GM12878 (cell line): ENCODE data around the gene COPS6. TPM values are rescaled to one million over a fixed set of nuclear protein-coding genes. Genes with fewer than 3 reads are reported as not detected.

Experiments
- BACH1 ChIP-seq: fragments of 450-650 bp; IDR thresholded peaks from 2 replicates; pipeline ENCODE4 v1.6.1; 2017; ENCODE audit warnings: mild to moderate bottlenecking, borderline replicate concordance
- CHD2 ChIP-seq: IDR thresholded peaks from 2 replicates; pipeline ENCODE4 v1.6.1; 2011; ENCODE audit warnings: low read depth, low read length, improper control_type of control experiment, borderline replicate concordance
- EP300 ChIP-seq, 2 experiments: fragments of 150-350 bp in 1 of 2; IDR thresholded peaks; 2 replicates each; pipeline ENCODE4 v1.6.1; 2011 to 2012; ENCODE audit warnings: low read depth in 2 of 2, low read length in 2 of 2, borderline replicate concordance in 1 of 2, improper control_type of control experiment in 1 of 2, inconsistent platforms in 1 of 2; ENCODE audit not compliant: control insufficient read depth in 1 of 2
- FOS ChIP-seq: IDR thresholded peaks from 3 replicates; pipeline ENCODE4 v1.6.1; 2011; ENCODE audit warnings: borderline replicate concordance; ENCODE audit not compliant: insufficient read length; ENCODE audit errors: extremely low read depth
- NR2C1 ChIP-seq: fragments of 450-650 bp; IDR thresholded peaks from 2 replicates; pipeline ENCODE4 v1.6.1; 2017; ENCODE audit warnings: antibody characterized with exemption, mild to moderate bottlenecking, moderate library complexity
- PML ChIP-seq: IDR thresholded peaks from 2 replicates; pipeline ENCODE4 v1.6.1; 2012; ENCODE audit warnings: low read length, inconsistent platforms
- ZZZ3 ChIP-seq: IDR thresholded peaks from 2 replicates; pipeline ENCODE4 v1.6.1; 2011; ENCODE audit warnings: low read depth; ENCODE audit not compliant: control insufficient read depth, insufficient read length
- polyA plus RNA-seq, 11 experiments: library from polyadenylated mRNA; depleted of rRNA in 4 of 11; unstranded in 6 of 11; stranded (reverse) in 5 of 11; fragments of >200 nt; fragmentation: Nextera tagmentation in 4 of 11; fragmentation: Illumina TruSeq in 1 of 11; extraction: Ambion mirVana in 4 of 11; extraction: Trizol in 1 of 11; gene quantifications; 1 replicate in 1 of 11; 2 replicates in 10 of 11; pipeline versions ENCODE4 v1.2.1 to v1.2.3, GENCODE V29; 2011 to 2016; ENCODE audit warnings: inconsistent platforms in 2 of 11, missing spikeins in 2 of 11, low read depth in 1 of 11
- total RNA-seq, 4 experiments: library from RNA; depleted of rRNA in 3 of 4; stranded (reverse); fragments of >200 nt in 3 of 4; fragmentation: Illumina TruSeq in 1 of 4; extraction: Trizol in 1 of 4; gene quantifications; 2 replicates each; pipeline versions ENCODE4 v1.2.1 to v1.2.3, GENCODE V29; 2013 to 2021
- TF ChIP-seq, protein P1 (sequence below): IDR thresholded peaks from 2 replicates; pipeline ENCODE4 v1.6.1; 2012; ENCODE audit warnings: low read depth, low read length, improper control_type of control experiment
- TF ChIP-seq, protein P2 (sequence below): IDR thresholded peaks from 2 replicates; pipeline ENCODE4 v1.6.1; 2011; ENCODE audit warnings: borderline replicate concordance, low read depth, mild to moderate bottlenecking, moderate library complexity, mixed read lengths, low read length; ENCODE audit not compliant: insufficient read depth; ENCODE audit errors: extremely low read length
- TF ChIP-seq, protein P3 (sequence below): fragments of 450-650 bp; IDR thresholded peaks from 2 replicates; pipeline ENCODE4 v1.6.1; 2016; ENCODE audit warnings: mild to moderate bottlenecking
- TF ChIP-seq, protein P4 (sequence below): fragments of 150-350 bp; IDR thresholded peaks from 2 replicates; pipeline ENCODE4 v1.6.1; 2016; ENCODE audit warnings: low read depth, low read length
- TF ChIP-seq, protein P5 (sequence below): fragments of 450-650 bp; formaldehyde crosslinking; IDR thresholded peaks from 2 replicates; pipeline ENCODE4 v1.4.0; 2020; ENCODE audit warnings: mild to moderate bottlenecking, moderate library complexity
- TF ChIP-seq, protein P6 (sequence below): IDR thresholded peaks from 2 replicates; pipeline ENCODE4 v1.6.1; 2012; ENCODE audit warnings: mild to moderate bottlenecking, low read depth, low read length

The COPS6 gene
- total and polyA plus RNA-seq, 10 of the 15 experiments (the other 5 are each of a cell fraction or from before 2014, with no cell fraction given), result 28.5 to 182 (median 81.5) TPM

DNA sequence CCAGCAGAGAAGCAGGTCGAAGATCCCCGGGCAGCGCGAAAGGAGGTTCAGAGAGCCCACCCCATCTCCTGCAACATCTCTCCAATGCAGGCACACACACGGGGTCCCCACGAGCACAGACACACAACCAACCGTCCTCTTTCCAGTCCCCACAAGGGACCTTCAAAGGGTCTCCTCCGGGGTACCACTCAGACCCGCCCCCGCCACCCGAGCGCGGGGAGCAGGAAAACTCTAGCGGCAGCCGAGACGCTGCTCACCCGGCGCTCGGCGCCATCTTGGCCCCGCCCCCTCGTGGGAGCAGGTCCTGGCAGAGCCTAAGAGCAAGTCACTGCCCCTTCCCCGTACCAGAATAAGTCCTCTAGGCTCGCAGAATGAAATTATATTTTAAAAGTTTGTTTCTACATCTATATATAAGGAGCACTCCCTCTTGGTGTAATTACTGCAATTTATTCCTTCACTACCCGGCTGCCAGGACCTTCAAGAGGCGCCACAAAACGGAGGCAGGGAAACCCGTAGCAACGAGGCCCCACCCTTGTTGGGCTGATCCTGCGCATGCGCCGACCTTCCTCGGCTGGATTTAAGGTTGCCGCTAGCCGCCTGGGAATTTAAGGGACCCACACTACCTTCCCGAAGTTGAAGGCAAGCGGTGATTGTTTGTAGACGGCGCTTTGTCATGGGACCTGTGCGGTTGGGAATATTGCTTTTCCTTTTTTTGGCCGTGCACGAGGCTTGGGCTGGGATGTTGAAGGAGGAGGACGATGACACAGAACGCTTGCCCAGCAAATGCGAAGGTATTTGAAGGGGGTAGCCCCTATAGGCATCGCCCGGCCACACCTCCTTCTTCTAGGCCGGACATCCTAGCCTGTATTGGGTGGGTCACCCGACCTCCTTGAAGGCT is 30.6 kb downstream of the COPS6 start, which contains the start of the genes CNPY4 and TAF6 (continued):
- TF ChIP-seq, protein P1, sequence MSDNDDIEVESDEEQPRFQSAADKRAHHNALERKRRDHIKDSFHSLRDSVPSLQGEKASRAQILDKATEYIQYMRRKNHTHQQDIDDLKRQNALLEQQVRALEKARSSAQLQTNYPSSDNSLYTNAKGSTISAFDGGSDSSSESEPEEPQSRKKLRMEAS, result peak; percentile 83; the same call in 1 of the 2 replicates
- TF ChIP-seq FOS, result no peak
- TF ChIP-seq CHD2, result peak; percentile 43; the same call in 1 of the 2 replicates
- peak; percentile 68 for TF ChIP-seq BACH1
- no peak for TF ChIP-seq ZZZ3
- TF ChIP-seq PML, result peak; percentile 80; the same call in 1 of the 2 replicates
- TF ChIP-seq, protein P2, sequence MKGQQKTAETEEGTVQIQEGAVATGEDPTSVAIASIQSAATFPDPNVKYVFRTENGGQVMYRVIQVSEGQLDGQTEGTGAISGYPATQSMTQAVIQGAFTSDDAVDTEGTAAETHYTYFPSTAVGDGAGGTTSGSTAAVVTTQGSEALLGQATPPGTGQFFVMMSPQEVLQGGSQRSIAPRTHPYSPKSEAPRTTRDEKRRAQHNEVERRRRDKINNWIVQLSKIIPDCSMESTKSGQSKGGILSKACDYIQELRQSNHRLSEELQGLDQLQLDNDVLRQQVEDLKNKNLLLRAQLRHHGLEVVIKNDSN, result no peak
- TF ChIP-seq NR2C1, result no peak
- peak in 1 of 2 experiments; percentile 47; a peak in 1 of 4 replicates for TF ChIP-seq EP300 (IDR thresholded peaks at IDR 0.05; ENCODE audit: borderline replicate concordance in 1 of 2, control insufficient read depth in 1 of 2, low read depth in 2 of 2, low read length in 2 of 2)
- TF ChIP-seq, protein P3, sequence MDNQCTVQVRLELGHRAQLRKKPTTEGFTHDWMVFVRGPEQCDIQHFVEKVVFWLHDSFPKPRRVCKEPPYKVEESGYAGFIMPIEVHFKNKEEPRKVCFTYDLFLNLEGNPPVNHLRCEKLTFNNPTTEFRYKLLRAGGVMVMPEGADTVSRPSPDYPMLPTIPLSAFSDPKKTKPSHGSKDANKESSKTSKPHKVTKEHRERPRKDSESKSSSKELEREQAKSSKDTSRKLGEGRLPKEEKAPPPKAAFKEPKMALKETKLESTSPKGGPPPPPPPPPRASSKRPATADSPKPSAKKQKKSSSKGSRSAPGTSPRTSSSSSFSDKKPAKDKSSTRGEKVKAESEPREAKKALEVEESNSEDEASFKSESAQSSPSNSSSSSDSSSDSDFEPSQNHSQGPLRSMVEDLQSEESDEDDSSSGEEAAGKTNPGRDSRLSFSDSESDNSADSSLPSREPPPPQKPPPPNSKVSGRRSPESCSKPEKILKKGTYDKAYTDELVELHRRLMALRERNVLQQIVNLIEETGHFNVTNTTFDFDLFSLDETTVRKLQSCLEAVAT, result peak; percentile 64
- TF ChIP-seq, protein P4, sequence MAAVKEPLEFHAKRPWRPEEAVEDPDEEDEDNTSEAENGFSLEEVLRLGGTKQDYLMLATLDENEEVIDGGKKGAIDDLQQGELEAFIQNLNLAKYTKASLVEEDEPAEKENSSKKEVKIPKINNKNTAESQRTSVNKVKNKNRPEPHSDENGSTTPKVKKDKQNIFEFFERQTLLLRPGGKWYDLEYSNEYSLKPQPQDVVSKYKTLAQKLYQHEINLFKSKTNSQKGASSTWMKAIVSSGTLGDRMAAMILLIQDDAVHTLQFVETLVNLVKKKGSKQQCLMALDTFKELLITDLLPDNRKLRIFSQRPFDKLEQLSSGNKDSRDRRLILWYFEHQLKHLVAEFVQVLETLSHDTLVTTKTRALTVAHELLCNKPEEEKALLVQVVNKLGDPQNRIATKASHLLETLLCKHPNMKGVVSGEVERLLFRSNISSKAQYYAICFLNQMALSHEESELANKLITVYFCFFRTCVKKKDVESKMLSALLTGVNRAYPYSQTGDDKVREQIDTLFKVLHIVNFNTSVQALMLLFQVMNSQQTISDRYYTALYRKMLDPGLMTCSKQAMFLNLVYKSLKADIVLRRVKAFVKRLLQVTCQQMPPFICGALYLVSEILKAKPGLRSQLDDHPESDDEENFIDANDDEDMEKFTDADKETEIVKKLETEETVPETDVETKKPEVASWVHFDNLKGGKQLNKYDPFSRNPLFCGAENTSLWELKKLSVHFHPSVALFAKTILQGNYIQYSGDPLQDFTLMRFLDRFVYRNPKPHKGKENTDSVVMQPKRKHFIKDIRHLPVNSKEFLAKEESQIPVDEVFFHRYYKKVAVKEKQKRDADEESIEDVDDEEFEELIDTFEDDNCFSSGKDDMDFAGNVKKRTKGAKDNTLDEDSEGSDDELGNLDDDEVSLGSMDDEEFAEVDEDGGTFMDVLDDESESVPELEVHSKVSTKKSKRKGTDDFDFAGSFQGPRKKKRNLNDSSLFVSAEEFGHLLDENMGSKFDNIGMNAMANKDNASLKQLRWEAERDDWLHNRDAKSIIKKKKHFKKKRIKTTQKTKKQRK, result no peak
- TF ChIP-seq, protein P5, sequence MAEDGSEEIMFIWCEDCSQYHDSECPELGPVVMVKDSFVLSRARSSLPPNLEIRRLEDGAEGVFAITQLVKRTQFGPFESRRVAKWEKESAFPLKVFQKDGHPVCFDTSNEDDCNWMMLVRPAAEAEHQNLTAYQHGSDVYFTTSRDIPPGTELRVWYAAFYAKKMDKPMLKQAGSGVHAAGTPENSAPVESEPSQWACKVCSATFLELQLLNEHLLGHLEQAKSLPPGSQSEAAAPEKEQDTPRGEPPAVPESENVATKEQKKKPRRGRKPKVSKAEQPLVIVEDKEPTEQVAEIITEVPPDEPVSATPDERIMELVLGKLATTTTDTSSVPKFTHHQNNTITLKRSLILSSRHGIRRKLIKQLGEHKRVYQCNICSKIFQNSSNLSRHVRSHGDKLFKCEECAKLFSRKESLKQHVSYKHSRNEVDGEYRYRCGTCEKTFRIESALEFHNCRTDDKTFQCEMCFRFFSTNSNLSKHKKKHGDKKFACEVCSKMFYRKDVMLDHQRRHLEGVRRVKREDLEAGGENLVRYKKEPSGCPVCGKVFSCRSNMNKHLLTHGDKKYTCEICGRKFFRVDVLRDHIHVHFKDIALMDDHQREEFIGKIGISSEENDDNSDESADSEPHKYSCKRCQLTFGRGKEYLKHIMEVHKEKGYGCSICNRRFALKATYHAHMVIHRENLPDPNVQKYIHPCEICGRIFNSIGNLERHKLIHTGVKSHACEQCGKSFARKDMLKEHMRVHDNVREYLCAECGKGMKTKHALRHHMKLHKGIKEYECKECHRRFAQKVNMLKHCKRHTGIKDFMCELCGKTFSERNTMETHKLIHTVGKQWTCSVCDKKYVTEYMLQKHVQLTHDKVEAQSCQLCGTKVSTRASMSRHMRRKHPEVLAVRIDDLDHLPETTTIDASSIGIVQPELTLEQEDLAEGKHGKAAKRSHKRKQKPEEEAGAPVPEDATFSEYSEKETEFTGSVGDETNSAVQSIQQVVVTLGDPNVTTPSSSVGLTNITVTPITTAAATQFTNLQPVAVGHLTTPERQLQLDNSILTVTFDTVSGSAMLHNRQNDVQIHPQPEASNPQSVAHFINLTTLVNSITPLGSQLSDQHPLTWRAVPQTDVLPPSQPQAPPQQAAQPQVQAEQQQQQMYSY (CRISPR knock-in tag), result no peak
- TF ChIP-seq, protein P6, sequence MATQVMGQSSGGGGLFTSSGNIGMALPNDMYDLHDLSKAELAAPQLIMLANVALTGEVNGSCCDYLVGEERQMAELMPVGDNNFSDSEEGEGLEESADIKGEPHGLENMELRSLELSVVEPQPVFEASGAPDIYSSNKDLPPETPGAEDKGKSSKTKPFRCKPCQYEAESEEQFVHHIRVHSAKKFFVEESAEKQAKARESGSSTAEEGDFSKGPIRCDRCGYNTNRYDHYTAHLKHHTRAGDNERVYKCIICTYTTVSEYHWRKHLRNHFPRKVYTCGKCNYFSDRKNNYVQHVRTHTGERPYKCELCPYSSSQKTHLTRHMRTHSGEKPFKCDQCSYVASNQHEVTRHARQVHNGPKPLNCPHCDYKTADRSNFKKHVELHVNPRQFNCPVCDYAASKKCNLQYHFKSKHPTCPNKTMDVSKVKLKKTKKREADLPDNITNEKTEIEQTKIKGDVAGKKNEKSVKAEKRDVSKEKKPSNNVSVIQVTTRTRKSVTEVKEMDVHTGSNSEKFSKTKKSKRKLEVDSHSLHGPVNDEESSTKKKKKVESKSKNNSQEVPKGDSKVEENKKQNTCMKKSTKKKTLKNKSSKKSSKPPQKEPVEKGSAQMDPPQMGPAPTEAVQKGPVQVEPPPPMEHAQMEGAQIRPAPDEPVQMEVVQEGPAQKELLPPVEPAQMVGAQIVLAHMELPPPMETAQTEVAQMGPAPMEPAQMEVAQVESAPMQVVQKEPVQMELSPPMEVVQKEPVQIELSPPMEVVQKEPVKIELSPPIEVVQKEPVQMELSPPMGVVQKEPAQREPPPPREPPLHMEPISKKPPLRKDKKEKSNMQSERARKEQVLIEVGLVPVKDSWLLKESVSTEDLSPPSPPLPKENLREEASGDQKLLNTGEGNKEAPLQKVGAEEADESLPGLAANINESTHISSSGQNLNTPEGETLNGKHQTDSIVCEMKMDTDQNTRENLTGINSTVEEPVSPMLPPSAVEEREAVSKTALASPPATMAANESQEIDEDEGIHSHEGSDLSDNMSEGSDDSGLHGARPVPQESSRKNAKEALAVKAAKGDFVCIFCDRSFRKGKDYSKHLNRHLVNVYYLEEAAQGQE, result 0 out of 2 replicates have a peak, but pooled peaks have one; percentile 54
